Measurements from ENCODE around the gene SLC11A1.

SLC11A1 gene

DNA sequence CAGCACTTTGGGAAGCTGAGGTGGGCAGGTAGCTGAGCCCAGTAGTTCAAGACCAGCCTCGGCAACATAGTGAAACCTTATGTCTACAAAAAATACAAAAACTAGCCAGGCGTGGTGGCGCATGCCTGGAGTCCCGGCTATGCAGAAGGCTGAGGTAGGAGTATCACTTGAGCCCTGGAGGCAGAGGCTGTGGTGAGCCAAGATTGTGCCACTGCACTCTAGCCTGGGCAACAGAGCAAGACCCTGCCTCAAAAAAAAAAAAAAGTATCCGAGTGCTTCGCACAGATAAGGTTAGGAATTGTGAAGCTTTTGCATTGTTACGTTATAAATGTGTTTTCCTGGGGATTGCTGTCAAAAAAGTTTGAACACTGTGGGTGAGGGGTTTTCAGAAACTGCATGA is 21.7 kb downstream of the SLC11A1 start:
- DNase-seq (ENCODE audit: low read depth in 3 of 3, low spot score in 1 of 3), result no peak

GRCh38 chr2:218404351-218405085 is 22.4 kb downstream of the SLC11A1 start:
- DNase-seq (ENCODE audit: low read depth in 3 of 3, low spot score in 1 of 3), result no peak

DNA sequence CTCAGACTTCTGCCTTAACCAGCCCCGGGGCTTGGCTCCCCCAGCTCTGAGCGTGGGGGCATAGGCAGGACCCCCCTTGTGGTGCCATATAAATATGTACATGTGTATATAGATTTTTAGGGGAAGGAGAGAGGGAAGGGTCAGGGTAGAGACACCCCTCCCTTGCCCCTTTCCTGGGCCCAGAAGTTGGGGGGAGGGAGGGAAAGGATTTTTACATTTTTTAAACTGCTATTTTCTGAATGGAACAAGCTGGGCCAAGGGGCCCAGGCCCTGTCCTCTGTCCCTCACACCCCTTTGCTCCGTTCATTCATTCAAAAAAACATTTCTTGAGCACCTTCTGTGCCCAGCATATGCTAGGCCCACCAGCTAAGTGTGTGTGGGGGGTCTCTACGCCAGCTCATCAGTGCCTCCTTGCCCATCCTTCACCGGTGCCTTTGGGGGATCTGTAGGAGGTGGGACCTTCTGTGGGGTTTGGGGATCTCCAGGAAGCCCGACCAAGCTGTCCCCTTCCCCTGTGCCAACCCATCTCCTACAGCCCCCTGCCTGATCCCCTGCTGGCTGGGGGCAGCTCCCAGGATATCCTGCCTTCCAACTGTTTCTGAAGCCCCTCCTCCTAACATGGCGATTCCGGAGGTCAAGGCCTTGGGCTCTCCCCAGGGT is 23.1 kb downstream of the SLC11A1 start:
- DNase-seq (ENCODE audit: low read depth in 3 of 3, low spot score in 1 of 3), result no peak

- no peak for DNase-seq (ENCODE audit: low read depth in 3 of 3, low spot score in 1 of 3)
Measured at GRCh38 chr2:218405746-218406208, 23.7 kb downstream of the SLC11A1 start.

- DNase-seq (ENCODE audit: low read depth in 3 of 3, low spot score in 1 of 3), result peak; percentile 84 to 87 (median 86)
Measured at GRCh38 chr2:218406209-218406948, 24.3 kb downstream of the SLC11A1 start.

- peak in 2 of 3 donors; percentile 27 to 33 for DNase-seq (ENCODE audit: low read depth in 3 of 3, low spot score in 1 of 3)
Measured at GRCh38 chr2:218406949-218407618, 25.0 kb downstream of the SLC11A1 start.

DNA sequence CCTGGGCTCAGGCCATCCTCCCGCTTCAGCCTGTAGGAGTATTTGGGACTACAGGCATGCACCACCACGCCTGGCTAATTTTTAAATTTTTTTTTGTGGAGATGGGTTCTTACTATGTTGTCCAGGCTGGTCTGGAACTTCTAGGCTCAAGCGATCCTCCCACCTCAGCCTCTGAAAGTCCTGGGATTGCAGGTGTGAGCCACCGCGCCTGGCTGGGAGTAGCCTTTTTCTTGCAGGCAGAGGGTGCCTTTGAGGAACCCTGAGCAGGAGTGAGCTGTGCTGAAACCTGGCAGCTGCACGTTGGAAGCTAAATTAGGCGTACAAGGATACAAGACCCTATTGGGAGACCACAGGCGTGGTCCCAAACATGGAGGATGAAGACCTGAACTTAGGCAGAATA is 25.6 kb downstream of the SLC11A1 start:
- DNase-seq (ENCODE audit: low read depth in 3 of 3, low spot score in 1 of 3), result no peak

DNA sequence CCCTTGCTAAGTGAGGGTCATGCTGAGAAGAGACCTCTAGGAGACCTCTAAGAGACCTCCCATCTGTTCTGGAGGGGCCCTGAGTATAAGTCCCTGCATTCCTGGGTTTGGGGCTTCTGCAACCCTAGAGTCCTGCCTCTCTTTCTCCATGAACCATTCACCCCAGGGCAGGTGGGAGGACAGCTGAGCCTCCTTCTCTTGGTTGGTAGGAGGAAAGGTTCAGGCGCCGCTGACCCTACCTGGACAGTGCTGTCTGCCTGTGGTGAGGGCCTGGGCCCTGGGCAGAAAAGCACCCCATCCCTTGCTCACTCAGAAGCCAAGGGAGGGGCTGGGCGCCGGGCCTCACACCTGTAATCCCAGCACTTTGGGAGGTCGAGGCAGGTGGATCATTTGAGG is 36.2 kb downstream of the SLC11A1 start:
- DNase-seq (ENCODE audit: low read depth in 3 of 3, low spot score in 1 of 3), result no peak

DNA sequence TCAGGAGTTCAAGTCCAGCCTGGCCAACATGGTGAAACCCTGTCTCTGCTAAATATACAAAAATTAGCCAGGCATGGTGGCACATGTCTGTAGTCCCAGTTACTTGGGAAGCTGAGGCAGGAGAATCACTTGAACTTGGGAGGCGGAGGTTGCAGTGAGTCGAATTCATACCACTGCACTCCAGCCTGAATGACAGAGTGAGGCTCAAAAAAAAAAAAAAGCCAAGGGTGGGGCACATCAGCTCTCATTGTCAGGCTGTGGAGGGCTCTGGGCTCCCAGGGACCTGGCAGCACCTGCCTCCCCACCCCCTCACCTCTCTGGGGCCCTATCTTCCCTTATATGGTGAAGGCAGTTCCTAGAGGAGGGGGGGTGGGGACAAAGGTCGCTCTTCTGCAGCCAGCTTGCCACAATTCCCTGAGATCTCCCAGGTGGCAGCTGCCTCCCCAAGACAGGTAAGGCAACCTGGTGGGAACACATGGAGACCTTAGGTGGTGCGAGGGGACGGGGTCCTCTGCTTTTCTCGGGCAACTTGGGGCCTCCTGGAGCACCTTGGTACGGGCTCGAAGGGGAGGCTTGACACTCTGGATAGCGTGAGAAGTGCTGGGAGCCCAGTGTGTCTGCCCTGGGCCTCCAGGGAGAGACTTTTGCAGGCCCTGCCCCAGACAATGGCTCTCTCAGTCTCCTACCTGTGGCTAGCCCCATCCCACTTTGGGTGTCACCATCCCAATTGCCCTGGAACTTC is 36.8 kb downstream of the SLC11A1 start, which contains the start of gene VIL1:
VIL1 (plus strand) TSS at position 407 of the 742 bp plus-strand sequence. CDS start 4,656 bp downstream, outside the sequence.
- DNase-seq (ENCODE audit: low read depth in 3 of 3, low spot score in 1 of 3), result no peak

DNA sequence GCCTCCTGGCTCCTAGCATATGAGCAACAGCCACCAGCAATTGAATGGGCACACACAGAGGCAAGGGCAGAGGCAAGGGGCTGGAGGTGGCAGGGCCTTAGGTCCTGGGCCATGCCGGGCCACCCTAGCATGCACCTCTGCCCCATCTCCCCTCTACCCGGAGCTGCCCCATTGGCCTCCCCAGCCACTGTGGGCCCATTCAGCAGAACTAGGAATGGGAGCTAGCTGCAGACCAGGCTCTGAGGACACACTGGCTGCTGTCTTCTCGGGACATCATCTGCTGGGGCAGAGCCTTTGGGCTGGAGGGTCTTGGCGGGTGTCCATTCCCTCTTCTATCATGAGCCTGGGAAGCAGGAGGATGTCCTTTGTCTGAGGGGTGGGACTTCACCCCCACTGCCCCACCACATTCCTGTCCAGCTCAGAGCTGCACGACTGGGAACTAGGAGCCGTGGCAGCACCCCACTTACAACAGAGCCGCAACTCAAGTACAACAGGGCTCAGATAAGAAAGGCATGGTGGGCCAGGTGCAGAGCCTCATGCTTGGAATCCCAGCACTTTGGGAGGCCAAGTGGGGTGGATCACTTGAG is 37.6 kb downstream of the SLC11A1 start:
- DNase-seq (ENCODE audit: low read depth in 3 of 3, low spot score in 1 of 3), result no peak

GRCh38 chr2:218421027-218421426 is 39.0 kb downstream of the SLC11A1 start:
- DNase-seq (ENCODE audit: low read depth in 3 of 3, low spot score in 1 of 3), result no peak

GRCh38 chr2:218422403-218423086 is 40.5 kb downstream of the SLC11A1 start:
- DNase-seq (ENCODE audit: low read depth in 3 of 3, low spot score in 1 of 3), result no peak

- no peak for DNase-seq (ENCODE audit: low read depth in 3 of 3, low spot score in 1 of 3)
Measured at GRCh38 chr2:218423584-218423983, 41.5 kb downstream of the SLC11A1 start.

DNA sequence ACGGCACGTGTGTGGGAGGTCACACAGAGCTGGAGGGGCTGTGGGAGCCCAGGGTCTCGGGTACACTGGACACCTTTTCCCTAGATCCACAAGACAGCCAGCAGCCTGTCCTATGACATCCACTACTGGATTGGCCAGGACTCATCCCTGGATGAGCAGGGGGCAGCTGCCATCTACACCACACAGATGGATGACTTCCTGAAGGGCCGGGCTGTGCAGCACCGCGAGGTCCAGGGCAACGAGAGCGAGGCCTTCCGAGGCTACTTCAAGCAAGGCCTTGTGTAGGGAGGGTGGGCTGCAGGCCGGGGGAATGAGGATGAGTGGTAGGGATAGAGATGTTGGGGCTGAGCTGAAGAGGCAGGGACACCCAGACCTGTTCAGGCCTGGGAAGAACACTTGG is 43.5 kb downstream of the SLC11A1 start:
- no peak for DNase-seq (ENCODE audit: low read depth in 3 of 3, low spot score in 1 of 3)

DNA sequence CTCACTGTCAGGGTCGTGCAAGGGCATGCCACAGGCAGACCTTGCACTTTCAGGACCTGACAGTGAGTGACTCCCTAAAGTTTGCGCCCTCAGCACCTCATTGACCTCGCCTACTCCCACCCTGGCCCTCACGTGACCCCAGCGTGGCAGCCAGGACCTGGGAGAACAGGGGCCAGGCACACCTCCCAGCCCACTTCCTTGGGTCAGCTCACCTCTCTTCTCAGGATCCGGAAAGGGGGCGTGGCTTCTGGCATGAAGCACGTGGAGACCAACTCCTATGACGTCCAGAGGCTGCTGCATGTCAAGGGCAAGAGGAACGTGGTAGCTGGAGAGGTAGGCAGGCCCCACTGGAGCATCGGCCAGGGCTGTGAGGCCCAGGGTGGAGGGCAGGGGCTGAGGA is 45.7 kb downstream of the SLC11A1 start:
- DNase-seq (ENCODE audit: low read depth in 3 of 3, low spot score in 1 of 3), result no peak

- DNase-seq (ENCODE audit: low read depth in 3 of 3, low spot score in 1 of 3), result no peak
Measured at GRCh38 chr2:218428846-218429558, 46.9 kb downstream of the SLC11A1 start.

GRCh38 chr2:218429911-218430692 is 48.0 kb downstream of the SLC11A1 start:
- no peak for DNase-seq (ENCODE audit: low read depth in 3 of 3, low spot score in 1 of 3)

DNA sequence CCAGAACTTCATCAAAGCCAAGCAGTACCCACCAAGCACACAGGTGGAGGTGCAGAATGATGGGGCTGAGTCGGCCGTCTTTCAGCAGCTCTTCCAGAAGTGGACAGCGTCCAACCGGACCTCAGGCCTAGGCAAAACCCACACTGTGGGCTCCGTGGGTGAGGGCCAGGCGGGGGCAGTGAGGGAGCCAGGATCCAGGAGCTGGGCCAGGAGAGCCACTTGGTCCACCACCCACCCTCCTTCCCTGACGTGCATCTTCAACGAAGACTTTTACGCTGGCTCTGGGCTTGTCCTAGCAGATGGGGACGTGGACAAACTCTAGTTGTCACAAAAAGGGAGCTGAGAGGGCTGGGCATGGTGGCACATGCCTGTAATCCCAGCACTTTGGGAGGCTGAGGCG is 48.6 kb downstream of the SLC11A1 start:
- no peak for DNase-seq (ENCODE audit: low read depth in 3 of 3, low spot score in 1 of 3)
